Measurements from ENCODE around the gene MCC.

Gene MCC

DNA sequence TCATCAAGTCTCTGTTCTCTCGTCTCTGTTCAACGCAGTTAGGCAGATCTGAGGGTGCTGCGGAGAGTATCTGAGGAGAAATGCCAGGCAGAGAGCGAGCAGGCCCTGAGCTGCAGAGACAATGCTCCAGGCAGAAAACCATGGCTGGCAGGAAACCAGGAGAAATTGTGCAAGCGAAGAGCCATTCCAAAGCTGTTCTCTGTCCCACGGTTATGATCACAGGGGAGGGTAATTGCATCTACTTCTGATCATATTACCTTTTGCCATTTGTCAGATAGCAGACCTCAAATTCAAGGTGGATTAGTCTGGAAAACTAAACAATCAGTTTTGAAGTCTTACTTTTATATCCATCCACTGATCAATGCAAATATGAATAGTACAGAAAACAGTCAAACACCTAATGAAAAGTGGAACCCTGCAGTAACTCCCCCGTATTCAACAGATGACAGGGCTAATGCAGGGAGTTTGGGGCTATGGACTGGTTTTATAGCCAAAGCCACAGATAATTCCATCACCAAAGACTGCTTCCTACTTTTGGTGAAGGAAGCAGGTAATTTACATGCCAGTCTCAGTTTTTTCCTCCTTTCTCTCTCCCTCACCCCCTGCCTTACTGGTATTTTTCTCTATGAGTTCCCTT lies 283.6 kb downstream of the MCC start (continued):
- TF ChIP-seq, protein P1, sequence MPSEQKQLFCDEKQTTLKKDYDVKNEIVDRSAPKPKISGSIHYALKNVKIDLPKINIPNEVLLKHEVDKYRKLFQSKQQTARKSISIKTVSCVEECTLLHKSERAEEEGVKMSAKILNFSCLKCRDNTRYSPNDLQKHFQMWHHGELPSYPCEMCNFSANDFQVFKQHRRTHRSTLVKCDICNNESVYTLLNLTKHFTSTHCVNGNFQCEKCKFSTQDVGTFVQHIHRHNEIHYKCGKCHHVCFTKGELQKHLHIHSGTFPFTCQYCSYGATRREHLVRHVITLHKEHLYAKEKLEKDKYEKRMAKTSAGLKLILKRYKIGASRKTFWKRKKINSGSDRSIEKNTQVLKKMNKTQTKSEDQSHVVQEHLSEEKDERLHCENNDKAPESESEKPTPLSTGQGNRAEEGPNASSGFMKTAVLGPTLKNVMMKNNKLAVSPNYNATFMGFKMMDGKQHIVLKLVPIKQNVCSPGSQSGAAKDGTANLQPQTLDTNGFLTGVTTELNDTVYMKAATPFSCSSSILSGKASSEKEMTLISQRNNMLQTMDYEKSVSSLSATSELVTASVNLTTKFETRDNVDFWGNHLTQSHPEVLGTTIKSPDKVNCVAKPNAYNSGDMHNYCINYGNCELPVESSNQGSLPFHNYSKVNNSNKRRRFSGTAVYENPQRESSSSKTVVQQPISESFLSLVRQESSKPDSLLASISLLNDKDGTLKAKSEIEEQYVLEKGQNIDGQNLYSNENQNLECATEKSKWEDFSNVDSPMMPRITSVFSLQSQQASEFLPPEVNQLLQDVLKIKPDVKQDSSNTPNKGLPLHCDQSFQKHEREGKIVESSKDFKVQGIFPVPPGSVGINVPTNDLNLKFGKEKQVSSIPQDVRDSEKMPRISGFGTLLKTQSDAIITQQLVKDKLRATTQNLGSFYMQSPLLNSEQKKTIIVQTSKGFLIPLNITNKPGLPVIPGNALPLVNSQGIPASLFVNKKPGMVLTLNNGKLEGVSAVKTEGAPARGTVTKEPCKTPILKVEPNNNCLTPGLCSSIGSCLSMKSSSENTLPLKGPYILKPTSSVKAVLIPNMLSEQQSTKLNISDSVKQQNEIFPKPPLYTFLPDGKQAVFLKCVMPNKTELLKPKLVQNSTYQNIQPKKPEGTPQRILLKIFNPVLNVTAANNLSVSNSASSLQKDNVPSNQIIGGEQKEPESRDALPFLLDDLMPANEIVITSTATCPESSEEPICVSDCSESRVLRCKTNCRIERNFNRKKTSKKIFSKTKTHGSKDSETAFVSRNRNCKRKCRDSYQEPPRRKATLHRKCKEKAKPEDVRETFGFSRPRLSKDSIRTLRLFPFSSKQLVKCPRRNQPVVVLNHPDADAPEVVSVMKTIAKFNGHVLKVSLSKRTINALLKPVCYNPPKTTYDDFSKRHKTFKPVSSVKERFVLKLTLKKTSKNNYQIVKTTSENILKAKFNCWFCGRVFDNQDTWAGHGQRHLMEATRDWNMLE (tag by site-specific recombination; conservative IDR thresholded peaks at IDR 0.05; ENCODE audit: low read depth), result no peak
- TF ChIP-seq ZNF292 (tag by site-specific recombination; IDR thresholded peaks at IDR 0.05; ENCODE audit: borderline replicate concordance, low read depth) (no peak), ZNF645 (tag by site-specific recombination; IDR thresholded peaks at IDR 0.05) (no peak), ZNF214 (tag by site-specific recombination; IDR thresholded peaks at IDR 0.05; ENCODE audit: borderline replicate concordance) (no peak), ZNF701 (tag by site-specific recombination; IDR thresholded peaks at IDR 0.05) (no peak), ZNF626 (tag by site-specific recombination; IDR thresholded peaks at IDR 0.05) (no peak), ZNF394 (tag by site-specific recombination; IDR thresholded peaks at IDR 0.05; ENCODE audit: borderline replicate concordance) (peak; percentile 32; the same call in 1 of the 2 replicates), ZNF211 (tag by site-specific recombination; IDR thresholded peaks at IDR 0.05; ENCODE audit: low read depth) (no peak), ZNF426 (tag by site-specific recombination; IDR thresholded peaks at IDR 0.05) (no peak), ZNF791 (tag by site-specific recombination; IDR thresholded peaks at IDR 0.05) (no peak), ZNF529 (tag by site-specific recombination; IDR thresholded peaks at IDR 0.05; ENCODE audit: insufficient replicate concordance) (no peak), ZNF768 (tag by site-specific recombination; IDR thresholded peaks at IDR 0.05) (no peak), ZBTB1 (tag by site-specific recombination; IDR thresholded peaks at IDR 0.05) (no peak), ZNF514 (tag by site-specific recombination; IDR thresholded peaks at IDR 0.05) (no peak), ZSCAN30 (tag by site-specific recombination; IDR thresholded peaks at IDR 0.05) (no peak), KLF9 (tag by site-specific recombination; IDR thresholded peaks at IDR 0.05; ENCODE audit: low read depth) (no peak), ZNF596 (tag by site-specific recombination; IDR thresholded peaks at IDR 0.05) (no peak), KLF1 (tag by site-specific recombination; IDR thresholded peaks at IDR 0.05) (no peak), ZNF830 (tag by site-specific recombination; IDR thresholded peaks at IDR 0.05; ENCODE audit: low read depth) (no peak), ZSCAN23 (tag by site-specific recombination; IDR thresholded peaks at IDR 0.05) (no peak), EGR2 (tag by site-specific recombination; IDR thresholded peaks at IDR 0.05; ENCODE audit: low read depth) (no peak), ZNF423 (tag by site-specific recombination; IDR thresholded peaks at IDR 0.05) (no peak), BCL11A (tag by site-specific recombination; IDR thresholded peaks at IDR 0.05; ENCODE audit: low read depth) (no peak), ZXDB (tag by site-specific recombination; IDR thresholded peaks at IDR 0.05) (0 out of 2 replicates have a peak, but pooled peaks have one; percentile 19), ZNF610 (tag by site-specific recombination; IDR thresholded peaks at IDR 0.05; ENCODE audit: borderline replicate concordance) (no peak), ZNF624 (tag by site-specific recombination; IDR thresholded peaks at IDR 0.05) (no peak), ZNF747 (tag by site-specific recombination; IDR thresholded peaks at IDR 0.05) (no peak)
- TF ChIP-seq, protein P2, sequence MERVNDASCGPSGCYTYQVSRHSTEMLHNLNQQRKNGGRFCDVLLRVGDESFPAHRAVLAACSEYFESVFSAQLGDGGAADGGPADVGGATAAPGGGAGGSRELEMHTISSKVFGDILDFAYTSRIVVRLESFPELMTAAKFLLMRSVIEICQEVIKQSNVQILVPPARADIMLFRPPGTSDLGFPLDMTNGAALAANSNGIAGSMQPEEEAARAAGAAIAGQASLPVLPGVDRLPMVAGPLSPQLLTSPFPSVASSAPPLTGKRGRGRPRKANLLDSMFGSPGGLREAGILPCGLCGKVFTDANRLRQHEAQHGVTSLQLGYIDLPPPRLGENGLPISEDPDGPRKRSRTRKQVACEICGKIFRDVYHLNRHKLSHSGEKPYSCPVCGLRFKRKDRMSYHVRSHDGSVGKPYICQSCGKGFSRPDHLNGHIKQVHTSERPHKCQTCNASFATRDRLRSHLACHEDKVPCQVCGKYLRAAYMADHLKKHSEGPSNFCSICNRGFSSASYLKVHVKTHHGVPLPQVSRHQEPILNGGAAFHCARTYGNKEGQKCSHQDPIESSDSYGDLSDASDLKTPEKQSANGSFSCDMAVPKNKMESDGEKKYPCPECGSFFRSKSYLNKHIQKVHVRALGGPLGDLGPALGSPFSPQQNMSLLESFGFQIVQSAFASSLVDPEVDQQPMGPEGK (tag by site-specific recombination; IDR thresholded peaks at IDR 0.05), result peak; percentile 44
- TF ChIP-seq, protein P3, sequence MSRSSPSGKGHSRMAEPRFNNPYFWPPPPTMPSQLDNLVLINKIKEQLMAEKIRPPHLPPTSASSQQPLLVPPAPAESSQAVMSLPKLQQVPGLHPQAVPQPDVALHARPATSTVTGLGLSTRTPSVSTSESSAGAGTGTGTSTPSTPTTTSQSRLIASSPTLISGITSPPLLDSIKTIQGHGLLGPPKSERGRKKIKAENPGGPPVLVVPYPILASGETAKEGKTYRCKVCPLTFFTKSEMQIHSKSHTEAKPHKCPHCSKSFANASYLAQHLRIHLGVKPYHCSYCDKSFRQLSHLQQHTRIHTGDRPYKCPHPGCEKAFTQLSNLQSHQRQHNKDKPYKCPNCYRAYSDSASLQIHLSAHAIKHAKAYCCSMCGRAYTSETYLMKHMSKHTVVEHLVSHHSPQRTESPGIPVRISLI (tag by site-specific recombination; IDR thresholded peaks at IDR 0.05), result no peak
- TF ChIP-seq, protein P4, sequence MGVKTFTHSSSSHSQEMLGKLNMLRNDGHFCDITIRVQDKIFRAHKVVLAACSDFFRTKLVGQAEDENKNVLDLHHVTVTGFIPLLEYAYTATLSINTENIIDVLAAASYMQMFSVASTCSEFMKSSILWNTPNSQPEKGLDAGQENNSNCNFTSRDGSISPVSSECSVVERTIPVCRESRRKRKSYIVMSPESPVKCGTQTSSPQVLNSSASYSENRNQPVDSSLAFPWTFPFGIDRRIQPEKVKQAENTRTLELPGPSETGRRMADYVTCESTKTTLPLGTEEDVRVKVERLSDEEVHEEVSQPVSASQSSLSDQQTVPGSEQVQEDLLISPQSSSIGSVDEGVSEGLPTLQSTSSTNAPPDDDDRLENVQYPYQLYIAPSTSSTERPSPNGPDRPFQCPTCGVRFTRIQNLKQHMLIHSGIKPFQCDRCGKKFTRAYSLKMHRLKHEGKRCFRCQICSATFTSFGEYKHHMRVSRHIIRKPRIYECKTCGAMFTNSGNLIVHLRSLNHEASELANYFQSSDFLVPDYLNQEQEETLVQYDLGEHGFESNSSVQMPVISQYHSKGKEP (tag by site-specific recombination; IDR thresholded peaks at IDR 0.05), result peak; percentile 35; the same call in 1 of the 2 replicates
